Muscle of arm (tissue), 14 donors: Measurements from ENCODE around the gene RPUSD2. TPM values are rescaled to one million over a fixed set of nuclear protein-coding genes. Genes with fewer than 3 reads are reported as not detected.

ENCODE experiments used
- DNase-seq: peaks from one replicate; pipeline ENCODE4 v3.0.0-alpha.2; 2013
- long read RNA-seq, 11 donors: transcript quantifications; one replicate each; lab custom pipeline, GENCODE V29; 2026
- polyA plus RNA-seq, 12 donors: library from polyadenylated mRNA; unstranded; fragments of 120-200 nt; gene quantifications; one replicate each; pipeline ENCODE4 v1.2.1, GENCODE V29; 2013; ENCODE audit not compliant: insufficient read length in 12 of 12

The RPUSD2 gene, protein sequence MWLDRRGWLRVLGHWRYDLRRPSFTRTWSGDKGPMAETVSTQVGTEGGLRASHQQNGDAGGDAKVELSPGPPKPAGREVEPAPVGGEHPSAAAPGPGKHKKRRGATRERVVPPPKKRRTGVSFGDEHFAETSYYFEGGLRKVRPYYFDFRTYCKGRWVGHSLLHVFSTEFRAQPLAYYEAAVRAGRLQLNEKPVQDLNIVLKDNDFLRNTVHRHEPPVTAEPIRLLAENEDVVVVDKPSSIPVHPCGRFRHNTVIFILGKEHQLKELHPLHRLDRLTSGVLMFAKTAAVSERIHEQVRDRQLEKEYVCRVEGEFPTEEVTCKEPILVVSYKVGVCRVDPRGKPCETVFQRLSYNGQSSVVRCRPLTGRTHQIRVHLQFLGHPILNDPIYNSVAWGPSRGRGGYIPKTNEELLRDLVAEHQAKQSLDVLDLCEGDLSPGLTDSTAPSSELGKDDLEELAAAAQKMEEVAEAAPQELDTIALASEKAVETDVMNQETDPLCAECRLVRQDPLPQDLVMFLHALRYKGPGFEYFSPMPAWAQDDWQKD
- 10 to 100 TPM in 1 of 12 donors, 1 to 10 TPM in 10, not detected in 1; 5.4 to 10.7 (median 7.4) TPM for polyA plus RNA-seq
- long read RNA-seq, donor 1, transcript RPUSD2-203 (1 exons, 631 nt): major isoform, 6 of 9 reads
- long read RNA-seq, donor 1, partial matches to known transcripts: 0 of 9 reads
- long read RNA-seq, donor 1, other reads (novel, unspliced or antisense): 0 of 9 reads
- long read RNA-seq, donor 2, transcript RPUSD2-201 (3 exons, 2,358 nt): major isoform, 6 of 8 reads
- long read RNA-seq, donor 2, partial matches to known transcripts: 0 of 8 reads
- long read RNA-seq, donor 2, other reads (novel, unspliced or antisense): 0 of 8 reads
- long read RNA-seq, donor 3, partial matches to known transcripts: 0 of 3 reads
- long read RNA-seq, donor 3, other reads (novel, unspliced or antisense): 0 of 3 reads
- long read RNA-seq, donor 4, partial matches to known transcripts: 0 of 3 reads
- long read RNA-seq, donor 4, other reads (novel, unspliced or antisense): 0 of 3 reads
- long read RNA-seq, donor 5, transcript RPUSD2-201 (3 exons, 2,358 nt): major isoform, 6 of 9 reads
- long read RNA-seq, donor 5, partial matches to known transcripts: 0 of 9 reads
- long read RNA-seq, donor 5, other reads (novel, unspliced or antisense): 0 of 9 reads
- long read RNA-seq, donor 6, partial matches to known transcripts: 0 of 4 reads
- long read RNA-seq, donor 6, other reads (novel, unspliced or antisense): 0 of 4 reads
- long read RNA-seq, donor 7, partial matches to known transcripts: 0 of 2 reads
- long read RNA-seq, donor 7, other reads (novel, unspliced or antisense): 0 of 2 reads
- long read RNA-seq, donor 8, transcript RPUSD2-201 (3 exons, 2,358 nt): major isoform, 5 of 7 reads
- long read RNA-seq, donor 8, partial matches to known transcripts: 0 of 7 reads
- long read RNA-seq, donor 8, other reads (novel, unspliced or antisense): 0 of 7 reads
- long read RNA-seq, donor 9, partial matches to known transcripts: 0 of 2 reads
- long read RNA-seq, donor 9, other reads (novel, unspliced or antisense): 0 of 2 reads
- long read RNA-seq, donor 10, partial matches to known transcripts: 0 of 5 reads
- long read RNA-seq, donor 10, other reads (novel, unspliced or antisense): 0 of 5 reads
- long read RNA-seq, donor 11, partial matches to known transcripts: 0 of 4 reads
- long read RNA-seq, donor 11, other reads (novel, unspliced or antisense): 0 of 4 reads

DNA sequence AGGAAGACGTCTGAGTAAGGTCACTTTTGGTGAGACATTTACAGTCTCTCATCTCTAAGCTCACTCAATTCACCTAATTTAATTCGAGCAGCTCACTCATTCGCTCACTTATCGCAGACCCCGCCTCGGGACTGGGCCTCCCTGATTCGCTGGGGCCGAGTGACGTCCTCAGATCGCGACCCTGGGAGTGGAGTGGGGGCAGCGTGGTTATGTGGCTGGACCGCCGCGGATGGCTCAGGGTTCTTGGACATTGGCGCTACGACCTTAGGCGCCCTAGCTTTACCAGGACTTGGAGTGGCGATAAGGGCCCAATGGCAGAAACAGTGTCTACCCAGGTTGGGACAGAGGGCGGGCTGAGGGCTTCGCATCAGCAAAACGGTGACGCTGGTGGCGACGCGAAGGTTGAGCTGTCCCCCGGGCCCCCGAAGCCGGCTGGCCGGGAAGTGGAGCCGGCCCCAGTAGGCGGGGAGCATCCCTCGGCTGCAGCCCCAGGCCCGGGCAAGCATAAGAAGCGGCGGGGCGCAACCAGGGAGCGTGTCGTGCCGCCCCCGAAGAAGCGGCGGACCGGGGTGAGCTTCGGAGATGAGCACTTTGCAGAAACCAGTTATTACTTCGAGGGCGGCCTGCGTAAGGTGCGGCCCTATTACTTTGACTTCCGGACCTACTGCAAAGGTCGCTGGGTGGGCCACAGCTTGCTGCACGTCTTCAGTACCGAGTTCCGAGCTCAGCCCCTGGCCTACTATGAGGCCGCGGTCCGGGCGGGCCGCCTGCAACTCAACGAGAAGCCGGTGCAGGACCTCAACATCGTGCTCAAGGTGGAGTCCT, at the start of gene RPUSD2:
Gene RPUSD2 (plus strand): TSS at position 171 of the 825 bp plus-strand sequence. CDS start 39 bp downstream, at position 210.
- DNase-seq: peak; percentile 94

DNA sequence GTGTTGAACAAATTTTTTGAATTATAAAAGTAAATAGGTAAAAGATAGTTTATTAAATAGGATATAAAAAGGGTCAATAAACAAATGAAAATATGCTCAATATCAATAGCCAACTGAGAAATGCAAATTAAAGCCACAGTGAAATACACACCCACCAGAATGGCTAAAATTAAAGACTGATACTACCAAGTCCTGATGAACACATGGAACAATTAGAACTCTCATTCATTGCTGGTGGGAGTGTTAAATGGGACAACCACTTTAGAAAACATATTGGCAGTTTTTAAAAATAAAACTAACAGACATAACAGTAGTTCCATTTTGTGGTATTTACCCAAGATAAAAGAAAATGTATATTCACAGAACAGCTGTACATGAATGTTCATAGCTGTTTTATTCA, 45.5 kb upstream of the RPUSD2 start:
- no peak for DNase-seq

DNA sequence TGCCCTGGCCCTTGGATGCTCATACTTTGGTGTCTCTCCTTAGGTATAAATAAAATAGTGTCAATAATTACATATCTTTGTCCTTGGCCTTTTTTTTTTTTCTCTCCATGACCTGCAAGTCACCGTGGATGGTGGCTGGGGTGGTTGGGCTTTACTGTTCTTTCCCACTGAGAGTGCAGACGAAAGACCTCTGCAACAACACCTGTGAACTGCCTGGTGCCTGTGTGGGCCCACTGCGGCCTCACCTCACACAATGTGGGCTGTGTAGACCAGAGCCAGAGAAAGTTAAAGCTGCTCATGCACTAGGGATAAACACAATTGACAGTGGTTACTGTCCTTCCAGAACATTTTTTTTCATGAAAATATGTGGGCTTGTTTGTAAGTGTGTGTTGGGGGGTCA, 43.2 kb upstream of the RPUSD2 start:
- no peak for DNase-seq

DNA sequence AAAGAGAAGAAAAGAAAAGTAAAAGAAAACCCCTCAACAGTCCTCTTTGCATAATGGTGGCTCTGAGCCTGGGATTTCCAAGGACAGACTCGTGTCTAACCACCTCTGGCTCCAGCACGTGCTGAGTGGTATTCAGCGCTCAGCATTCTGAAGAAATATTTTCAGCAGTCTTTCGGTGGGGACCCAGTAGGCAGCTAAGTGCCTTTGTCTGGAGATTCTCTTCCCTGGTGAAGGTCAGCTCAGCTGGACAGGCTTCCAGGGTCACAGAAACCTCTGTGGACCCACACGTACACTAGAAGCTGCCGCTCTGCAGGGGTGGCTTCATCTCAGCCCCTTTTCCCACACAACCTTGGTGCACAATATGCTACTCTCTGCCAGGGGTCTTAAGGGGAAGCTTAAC, 40.3 kb upstream of the RPUSD2 start:
- no peak for DNase-seq

DNA sequence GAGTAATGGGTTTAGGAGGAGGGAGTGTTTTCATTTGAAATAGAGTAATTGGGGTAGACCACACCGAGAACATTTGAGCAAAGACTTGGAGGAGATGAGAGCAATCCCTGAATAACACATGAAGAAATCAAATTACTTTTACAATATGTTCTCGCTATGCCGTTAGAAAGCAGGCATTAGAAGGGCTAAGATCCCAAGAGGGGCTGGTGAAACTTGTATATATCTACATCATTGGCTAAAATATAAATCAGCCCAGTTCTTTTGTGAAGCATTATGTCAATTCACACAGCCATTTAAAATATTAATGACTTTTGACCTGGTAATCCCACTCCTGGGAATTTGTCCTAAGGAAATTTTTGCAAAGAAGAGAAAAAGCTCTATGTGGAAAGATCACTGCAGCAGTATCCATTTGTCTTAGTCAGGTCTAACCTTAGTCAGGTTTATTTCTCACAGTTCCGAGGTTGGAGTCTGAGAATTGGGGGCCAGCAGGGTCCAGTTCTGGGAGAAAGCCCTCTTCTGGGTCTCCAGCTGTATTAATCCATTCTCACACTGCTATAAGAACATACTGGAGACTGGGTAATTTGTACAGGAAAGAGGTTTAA, 35.2 kb upstream of the RPUSD2 start:
- DNase-seq: no peak

DNA sequence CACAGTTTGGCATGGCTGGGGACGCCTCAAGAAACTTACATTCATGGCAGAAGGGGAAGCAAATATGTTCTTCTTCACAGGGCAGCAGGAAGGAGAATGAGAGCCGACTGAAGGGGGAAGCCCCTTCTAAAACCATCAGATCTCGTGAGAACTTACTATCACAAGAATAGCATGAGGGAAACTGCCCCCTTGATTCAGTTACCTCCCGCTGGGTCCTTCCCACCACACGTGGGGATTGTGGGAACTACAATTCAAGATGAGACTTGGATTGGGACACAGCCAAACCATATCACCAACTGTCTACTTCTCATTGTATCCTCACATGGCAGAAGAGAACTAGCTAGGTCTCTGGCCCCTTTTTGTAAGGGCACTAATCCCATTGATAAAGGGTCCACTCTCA, 34.7 kb upstream of the RPUSD2 start:
- DNase-seq: no peak

DNA sequence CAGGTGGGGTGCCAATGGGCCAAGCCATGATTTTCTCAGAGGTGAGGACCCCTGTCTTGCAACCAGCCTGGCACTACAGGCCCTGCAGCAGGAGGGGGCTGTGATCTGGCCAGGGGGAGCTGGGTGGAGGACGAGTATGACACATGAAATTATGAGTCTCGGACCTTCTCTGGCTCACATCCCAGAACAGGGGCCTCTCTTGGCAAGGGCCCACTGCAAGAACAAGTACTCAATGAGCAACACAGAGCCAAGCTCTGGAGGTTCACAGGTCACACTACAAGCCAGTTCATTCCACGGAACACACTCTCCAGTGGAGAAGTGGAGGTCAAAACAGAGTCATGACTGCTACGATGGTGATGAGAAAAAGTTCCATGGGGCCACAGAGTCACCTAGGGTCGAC, 32.6 kb upstream of the RPUSD2 start:
- DNase-seq: peak; percentile 55

DNA sequence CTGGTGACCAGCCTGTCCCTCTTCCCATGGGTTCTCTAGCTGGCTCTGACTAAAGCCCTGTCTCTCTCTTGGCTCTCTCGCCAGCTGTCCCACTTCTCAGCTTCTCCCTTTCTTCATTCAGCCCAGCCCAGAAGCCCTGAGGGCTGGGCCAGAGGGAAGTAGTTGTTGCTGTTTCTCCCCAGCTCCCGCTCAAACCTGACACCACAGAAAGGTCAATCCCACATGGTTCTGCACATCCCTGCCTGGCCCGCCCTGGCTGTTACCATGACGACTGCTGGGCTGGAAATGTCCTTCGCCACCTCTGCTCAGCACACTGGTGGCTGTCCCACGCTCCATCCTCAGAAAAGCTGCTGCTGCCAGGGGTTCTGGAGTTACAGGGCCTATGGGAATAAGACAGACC, 30.1 kb upstream of the RPUSD2 start:
- DNase-seq: no peak

DNA sequence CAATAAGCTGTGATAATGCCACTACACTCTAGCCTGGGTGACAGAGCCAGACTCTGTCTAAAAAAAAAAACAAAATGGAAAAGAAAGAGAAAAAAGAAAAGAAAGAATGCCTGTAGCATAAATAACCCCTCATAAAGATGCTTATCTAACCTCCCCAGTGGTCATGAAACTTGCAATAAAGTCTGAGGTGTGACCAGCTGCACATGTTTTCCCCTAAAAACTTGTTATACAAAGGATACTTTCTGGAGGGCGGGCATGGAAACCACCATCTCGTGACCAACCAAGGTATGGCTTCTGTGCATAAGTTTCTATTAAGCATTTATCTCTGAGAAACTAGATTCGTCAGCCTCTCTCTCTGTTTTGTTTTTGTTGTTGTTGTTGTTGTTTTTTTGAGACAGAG, 26.0 kb upstream of the RPUSD2 start:
- DNase-seq: no peak

DNA sequence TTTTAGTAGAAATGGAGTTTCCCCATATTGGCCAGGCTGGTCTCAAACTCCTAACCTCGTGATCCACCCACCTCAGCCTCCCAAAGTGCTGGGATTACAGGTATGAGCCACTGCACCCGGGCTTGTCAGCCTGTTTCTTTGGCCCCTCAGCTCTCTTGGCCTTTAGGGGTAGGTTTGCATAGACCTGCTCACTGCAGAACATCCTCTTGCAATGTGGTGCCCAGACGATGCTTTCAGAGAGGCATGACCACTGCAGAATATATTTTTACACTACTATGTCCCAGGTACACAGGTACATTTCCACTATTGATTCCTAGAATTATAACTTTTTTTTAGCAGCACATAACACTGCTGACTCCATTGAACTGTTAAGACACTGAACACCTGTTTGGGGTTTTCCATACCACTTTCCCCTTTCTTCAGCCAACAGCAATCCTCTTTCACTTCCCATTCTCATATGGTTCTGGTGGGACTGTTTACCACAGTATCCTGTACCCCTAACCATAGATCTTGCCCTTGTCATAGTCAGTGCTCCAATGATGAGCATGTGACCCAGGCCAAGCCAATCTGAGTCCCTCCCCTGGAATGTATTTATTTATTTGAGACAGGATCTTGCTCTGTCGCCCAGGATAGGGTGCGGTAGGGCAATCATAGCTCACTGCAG, 25.3 kb upstream of the RPUSD2 start:
- DNase-seq: no peak

DNA sequence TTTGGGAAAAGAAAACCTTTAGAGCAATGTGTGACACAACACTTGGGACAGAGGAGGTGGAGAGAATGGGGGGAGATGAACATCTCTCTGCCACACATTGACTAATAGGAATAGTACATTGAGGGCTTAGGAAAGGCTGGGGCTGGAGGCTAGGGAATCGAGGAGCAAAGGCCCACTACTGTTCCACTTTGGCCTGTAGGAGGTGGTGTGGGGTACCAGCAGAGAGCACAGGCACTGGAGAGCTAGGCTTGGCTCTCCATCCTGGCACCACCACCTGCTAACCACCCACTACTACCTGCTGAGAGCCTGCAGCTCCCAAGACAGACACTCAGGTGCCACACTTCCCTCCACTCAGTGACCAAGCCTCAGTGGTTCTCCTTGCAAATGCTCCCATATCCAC, 23.6 kb upstream of the RPUSD2 start:
- DNase-seq: no peak

DNA sequence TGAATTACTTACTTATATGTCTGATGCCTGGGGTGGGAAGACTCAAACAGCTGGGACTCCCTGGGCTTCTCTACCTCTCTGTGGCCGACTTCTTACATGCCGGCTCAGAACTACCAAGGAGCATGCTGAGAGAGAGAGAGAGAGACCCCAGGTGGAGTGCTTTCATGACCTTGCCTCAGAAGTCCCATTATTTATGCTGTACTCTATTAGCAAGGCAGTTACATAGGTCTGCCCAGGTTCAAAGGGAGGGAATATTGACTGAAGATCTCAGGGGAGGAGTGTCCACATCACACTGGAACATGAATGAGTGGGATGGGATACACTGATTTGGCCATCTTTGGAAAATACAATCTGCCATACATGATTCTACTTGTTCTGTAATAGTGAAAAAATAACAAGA, 20.5 kb upstream of the RPUSD2 start:
- DNase-seq: no peak

DNA sequence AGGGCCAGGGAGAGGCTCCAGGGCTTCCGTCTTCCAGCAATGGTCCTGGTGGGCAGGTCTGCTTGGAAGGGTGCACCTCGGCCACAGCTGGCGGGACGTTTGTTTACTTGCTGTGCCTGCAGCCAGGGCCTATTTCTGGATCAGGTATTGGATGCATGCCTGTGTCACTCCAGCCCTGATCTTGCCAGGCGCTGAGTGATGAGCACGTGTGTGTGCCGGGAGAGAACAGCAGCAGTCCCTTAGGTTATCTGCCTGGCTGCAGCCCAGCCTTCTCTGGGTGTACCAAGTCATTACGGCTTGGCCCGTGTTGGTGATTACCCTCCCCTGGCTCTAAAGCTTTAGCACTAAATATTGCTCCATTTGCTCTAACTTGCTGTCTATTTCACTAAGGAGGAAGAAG, 19.2 kb upstream of the RPUSD2 start:
- DNase-seq: no peak

DNA sequence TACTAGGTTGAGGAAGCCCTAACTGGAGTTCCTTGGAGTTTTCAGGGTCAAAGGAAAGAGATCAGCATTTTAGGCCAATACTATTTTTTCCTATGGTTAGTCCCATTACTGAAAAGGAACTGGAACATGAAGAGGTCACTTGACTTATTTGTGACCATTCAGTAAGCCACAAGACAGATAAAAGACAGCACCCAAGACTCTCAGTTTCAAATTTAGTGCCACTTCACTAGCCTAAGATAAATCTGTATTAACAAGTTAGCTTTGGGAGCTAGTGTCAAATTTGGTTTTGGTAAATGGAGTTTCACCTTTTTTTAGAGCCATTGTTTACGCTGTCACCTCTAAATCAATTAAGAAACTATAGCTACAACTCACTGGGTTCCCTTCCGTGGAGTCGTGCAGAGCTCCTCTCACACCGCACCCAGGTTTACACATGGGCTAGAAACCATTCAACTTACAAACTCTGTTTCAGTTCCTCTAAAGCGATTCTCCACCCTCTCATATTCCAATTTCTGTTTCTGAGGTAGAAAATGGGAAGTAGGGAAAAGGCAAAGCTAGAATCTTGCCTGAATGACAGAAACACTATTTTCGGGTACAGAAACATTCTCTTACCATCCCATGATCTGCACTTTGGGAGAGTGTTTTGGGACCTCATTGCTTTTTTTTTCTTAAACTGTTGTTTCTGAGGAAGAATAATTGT, 18.6 kb upstream of the RPUSD2 start:
- DNase-seq: no peak

DNA sequence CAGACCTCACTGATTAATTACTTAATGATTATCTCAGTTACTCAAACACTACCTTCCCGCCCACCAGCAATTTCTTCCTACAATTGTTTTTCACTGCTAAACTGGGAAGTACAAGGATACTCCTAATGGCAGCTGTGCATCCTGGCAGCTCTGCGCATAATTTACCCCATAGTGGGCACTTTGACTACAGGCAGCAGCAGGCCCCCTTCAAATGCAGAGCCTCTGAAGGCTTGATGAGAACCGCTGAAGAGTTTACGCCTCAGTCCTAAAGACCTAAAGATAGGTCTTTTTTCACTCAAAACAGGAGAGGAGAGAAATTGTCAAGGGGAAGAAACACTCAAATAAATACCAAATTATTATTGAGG, 15.0 kb upstream of the RPUSD2 start:
- DNase-seq: no peak

DNA sequence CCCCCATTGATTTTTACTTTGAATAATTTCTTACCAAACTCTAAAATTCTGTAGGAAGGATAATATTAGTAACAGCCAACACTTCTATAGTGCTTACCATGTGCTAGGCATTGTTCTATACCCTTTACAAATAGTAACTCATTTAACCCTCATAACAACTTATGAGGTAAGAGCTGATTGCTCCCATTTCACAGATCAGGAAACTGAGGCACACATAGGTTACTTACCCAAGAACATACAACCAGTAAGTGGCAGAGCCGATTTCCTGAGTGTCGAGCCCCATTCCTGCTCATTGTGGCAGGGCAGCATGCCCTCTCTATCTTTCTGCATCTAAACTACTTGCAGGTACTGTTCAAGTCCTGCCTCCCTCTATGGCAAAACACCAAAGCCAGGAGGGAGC, 13.2 kb upstream of the RPUSD2 start:
- no peak for DNase-seq

DNA sequence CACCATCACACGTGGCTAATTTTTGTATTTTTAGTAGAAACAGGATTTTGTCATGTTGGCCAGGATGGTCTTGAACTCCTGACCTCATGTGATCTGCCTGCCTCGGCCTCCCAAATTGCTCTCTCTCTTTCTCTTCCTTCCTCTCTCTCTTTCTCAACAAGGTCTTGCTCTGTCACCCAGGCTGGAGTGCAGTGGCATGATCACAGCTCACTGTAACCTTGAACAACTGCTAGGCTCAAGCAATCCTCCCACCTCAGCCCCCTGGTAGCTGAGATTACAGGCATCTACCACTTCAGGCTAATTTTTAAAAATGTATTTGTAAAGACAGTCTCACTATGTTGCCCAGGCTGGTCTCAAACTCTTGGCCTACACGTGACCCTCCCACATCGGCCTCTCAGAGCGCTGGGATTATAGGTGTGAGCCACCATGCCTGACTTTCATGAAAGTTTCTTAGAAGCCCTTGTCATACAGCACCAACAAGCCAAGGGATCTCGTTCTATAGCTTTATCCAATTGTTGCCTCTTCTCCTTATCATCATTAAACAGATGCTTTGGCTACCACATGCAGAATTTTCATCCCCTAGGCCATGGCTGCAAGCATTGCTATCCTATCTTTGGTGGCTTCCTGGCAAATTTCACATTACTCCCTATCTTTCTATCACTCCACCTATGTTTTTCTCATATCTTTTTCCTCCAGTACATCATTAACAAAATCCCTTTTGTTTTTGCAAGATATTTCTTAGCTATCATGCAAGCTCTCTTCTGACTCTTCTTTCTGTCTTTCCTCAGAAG, 10.0 kb upstream of the RPUSD2 start:
- DNase-seq: no peak

DNA sequence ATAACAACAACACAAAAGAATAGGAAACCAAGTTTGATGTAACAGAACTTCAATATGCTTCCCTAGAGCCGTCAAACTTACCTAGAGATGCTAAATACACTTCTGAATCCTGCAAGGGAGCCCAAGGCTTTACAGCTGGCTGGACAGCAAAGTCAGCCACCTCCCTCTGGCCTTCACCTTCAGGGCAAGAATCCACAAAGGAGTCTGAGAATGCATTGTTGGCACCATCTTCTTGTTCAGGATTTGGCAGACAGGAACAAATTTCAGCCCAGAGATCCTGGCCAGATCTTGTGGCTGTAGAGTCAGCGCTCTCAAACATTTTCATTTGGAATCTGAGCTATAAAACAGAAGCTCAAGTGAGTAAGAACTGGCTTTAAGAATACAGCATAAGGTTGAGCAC, 6.4 kb upstream of the RPUSD2 start:
- DNase-seq: no peak
